Suprapubic skin (tissue), 4 donors: Measurements from ENCODE around the gene ITGA1.

Source experiments
- EP300 ChIP-seq: sonication (generic); formaldehyde crosslinking; IDR thresholded peaks from one replicate; pipeline ENCODE4 v1.6.1; 2017; ENCODE audit warnings: antibody characterized with exemption
- POLR2A ChIP-seq, 2 donors: fragments of 450-650 bp; IDR thresholded peaks; one replicate each; pipeline ENCODE4 v1.6.1; 2017; ENCODE audit warnings: antibody characterized with exemption in 2 of 2, mild to moderate bottlenecking in 2 of 2, moderate library complexity in 2 of 2
- POLR2AphosphoS5 ChIP-seq, 3 donors: sonication (generic); formaldehyde crosslinking; IDR thresholded peaks; one replicate each; pipeline ENCODE4 v1.6.1; 2017; ENCODE audit warnings: antibody characterized with exemption in 3 of 3
- TF ChIP-seq, protein P1 (sequence below), 2 donors: fragments of 200-600 bp in 1 of 2; fragments of 450-650 bp in 1 of 2; sonication (generic) in 1 of 2; IDR thresholded peaks; one replicate each; pipeline ENCODE4 v1.5.1; 2016 to 2019; ENCODE audit warnings: antibody characterized with exemption in 2 of 2, mild to moderate bottlenecking in 1 of 2, moderate library complexity in 1 of 2

DNA sequence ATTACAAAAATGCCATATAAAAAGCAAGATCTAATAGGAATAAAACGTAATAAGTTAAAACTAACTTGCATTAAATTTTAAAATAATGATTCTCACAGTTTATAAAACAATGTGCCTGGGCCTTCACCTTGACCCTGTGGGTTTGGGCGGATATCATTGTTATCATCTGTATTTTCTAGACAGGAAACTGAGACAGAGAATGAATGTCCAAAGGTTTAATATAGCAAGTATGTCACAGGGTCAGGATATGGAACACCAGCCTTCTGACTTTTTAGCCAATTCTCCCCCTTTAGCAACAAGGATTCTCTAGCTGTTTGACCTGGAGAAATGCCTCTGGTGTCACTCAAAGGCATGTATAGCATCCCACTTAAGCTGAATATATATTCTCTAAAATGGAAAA is 67.2 kb downstream of the ITGA1 start:
- no peak for TF ChIP-seq POLR2A (IDR thresholded peaks at IDR 0.05)
- TF ChIP-seq, protein P1, sequence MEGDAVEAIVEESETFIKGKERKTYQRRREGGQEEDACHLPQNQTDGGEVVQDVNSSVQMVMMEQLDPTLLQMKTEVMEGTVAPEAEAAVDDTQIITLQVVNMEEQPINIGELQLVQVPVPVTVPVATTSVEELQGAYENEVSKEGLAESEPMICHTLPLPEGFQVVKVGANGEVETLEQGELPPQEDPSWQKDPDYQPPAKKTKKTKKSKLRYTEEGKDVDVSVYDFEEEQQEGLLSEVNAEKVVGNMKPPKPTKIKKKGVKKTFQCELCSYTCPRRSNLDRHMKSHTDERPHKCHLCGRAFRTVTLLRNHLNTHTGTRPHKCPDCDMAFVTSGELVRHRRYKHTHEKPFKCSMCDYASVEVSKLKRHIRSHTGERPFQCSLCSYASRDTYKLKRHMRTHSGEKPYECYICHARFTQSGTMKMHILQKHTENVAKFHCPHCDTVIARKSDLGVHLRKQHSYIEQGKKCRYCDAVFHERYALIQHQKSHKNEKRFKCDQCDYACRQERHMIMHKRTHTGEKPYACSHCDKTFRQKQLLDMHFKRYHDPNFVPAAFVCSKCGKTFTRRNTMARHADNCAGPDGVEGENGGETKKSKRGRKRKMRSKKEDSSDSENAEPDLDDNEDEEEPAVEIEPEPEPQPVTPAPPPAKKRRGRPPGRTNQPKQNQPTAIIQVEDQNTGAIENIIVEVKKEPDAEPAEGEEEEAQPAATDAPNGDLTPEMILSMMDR (IDR thresholded peaks at IDR 0.05): no peak
- TF ChIP-seq POLR2AphosphoS5 (IDR thresholded peaks at IDR 0.05): no peak
- no peak for TF ChIP-seq EP300
